ENCODE measurements around the gene AIF1L.
A peak's percentile ranks its signal among the peaks of the same experiment; 100 is the strongest.

AIF1L gene

DNA sequence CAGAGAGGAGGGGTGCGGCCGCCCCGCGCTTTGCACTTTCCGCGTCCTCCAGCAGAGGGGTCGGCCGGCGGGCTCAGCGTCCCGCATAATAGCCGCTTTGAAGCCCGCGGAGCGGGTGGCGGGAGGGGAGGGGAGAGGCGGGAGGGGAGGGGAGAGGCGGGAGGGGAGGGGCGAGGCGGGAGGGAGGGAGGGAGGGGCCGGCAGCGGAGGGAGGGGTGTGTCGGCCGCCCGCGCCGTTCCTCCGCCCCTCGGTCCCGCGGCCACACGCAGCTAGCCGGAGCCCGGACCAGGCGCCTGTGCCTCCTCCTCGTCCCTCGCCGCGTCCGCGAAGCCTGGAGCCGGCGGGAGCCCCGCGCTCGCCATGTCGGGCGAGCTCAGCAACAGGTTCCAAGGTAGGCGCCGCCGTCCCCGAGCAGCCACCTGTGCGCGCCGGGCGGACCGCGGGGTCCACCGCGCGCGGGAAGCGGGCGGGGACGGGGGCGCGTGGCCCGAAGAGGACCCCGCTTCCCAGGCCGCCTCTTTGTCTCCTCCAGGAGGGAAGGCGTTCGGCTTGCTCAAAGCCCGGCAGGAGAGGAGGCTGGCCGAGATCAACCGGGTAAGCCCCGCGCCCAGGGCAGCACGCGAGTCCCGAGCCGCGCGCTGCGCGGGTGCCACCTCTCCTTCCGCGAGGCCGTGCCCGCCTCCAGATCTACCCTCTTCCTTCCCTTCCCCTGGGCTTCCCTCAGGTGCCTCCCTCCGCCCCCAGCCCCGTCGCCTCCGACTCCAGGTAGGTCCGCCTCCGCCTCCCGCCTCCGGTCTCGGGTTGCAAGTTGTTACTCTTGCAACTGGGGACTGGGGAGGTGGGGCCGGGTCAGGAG, at the start of gene AIF1L:
Gene AIF1L (plus strand): TSS at position 263 of the 857 bp plus-strand sequence. CDS start 99 bp downstream, at position 362.
- peak; percentile 29 for DNase-seq (ENCODE audit: low read depth)

DNA sequence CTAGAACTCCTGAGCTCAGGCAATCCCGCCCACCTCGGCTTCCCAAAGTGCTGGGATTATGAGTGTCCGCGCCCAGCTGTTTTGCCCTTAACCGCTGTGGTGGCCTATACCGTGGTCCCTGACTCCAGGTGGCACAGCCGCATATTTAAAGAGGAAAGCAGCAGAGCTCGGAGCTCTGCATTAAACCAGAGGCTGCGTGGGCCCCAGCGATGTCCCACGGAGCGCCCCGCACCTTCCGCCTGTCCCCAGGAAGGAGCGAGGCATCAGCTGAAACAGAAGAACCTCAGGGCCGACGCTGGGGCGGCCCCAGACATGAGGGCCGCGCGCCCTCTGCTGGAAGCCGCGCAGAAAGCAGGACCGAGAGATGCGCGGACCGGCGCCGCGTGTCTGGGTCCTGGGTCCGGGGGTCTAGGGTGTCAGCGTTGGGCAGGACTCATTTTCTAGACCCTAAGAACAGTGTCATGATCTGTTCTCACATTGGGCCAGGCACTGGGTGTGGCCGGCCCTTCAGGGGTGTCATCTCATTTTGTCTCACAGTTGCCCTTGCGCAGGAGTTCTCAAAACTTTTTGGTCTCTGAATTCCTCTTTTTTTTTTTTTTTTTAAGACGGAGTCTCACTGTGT, 49.6 kb upstream of the AIF1L start:
- DNase-seq (ENCODE audit: low read depth): peak; percentile 73

DNA sequence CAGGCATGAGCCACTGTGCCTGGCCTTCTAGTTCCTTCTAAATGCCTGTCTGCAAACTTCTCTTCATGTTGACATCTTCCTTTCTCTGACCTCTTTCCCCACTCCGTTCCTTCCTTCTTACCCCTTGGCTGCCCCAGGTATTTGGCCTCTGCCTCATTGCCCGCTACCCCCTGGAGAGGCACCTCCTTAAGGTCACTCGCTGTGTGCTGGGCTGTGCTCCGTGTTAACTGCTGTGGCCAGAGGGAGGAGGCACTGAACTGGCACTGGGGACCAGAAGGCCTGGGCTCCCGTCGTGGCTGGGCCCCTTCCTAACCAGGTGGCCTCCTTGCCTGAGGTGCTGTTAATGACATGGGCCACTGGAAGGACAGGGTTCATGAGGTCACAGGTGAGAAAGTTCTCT, 48.0 kb upstream of the AIF1L start:
- no peak for DNase-seq (ENCODE audit: low read depth)

DNA sequence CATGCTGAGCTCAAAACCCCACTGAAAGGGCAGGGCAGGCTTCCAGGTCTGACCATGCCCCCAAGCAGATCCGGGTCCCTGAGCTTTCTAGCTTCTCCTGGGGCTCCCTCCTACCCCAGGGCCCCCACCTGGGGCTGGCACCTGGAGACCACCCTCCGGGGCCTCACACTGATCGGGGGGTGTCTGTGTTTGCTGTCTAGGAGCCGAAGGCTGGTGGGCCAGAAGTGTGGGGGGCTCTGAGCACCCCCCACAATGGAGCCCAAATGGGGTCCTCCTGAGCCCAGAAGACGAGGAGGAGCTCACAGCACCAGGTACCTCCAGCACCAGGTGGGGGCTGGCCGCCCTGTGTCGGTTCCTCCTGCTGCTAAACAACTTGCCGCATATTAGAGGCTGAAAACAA, 47.5 kb upstream of the AIF1L start:
- DNase-seq (ENCODE audit: low read depth): no peak

DNA sequence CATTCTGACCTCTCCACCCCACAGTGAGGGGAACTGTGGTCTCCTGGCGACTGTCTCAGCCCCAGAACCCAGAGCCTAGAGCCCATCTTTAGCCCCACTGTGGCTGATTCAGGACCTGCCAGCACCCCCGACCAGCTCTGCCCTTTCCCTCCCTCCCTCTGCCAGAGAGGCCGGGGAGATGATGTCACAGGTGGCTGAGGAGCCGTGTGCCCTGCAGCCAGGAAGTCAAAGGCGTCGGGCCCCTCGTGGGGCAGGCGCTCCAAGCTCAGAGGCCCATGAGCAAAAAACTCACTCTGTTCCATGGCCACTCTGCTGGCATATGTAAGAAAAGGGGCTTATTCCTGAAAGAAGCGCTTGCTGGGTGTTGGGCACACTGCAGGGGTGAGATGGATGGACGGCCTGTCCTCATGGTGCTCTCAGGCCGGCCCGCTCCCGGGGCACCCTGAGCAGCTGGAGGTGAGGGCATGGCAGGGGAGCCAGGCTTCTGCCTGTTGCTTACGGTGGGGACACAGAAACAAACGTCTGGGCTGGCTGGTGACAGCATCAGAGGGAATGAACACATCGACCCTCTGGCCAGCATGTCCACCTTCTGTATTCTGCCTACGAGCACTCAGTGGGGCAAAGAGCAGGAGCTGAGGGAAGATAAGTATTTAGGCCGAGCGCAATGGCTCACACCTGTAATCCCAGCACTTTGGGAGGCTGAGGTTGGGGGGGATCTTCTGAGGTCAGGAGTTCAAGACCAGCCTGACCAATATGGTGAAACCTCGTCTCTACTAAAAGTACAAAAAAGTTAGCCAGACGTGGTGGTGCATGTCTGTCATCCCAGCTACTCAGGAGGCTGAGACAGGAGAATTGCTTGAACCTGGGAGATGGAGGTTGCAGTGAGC, 46.3 kb upstream of the AIF1L start:
- no peak for DNase-seq (ENCODE audit: low read depth)

DNA sequence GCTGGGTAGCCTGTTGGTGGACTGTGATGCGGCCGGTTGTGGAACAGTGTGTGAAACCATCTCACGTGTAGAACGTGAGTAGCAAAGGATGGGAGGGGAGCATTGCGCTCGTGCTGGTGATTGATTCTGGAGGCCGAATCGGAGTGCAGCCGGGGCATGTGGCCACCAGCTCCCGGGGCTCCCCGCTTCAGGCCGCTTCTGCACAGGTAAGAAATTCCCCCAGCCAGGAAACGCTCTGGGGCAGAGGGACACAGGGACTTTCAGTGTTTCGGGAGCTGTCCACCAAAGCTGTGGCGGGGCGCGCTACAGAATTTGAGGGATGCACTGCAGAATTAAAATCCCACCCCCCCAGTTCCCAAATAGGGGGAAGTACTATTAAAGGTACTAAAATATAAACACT, 45.5 kb upstream of the AIF1L start:
- no peak for DNase-seq (ENCODE audit: low read depth)

DNA sequence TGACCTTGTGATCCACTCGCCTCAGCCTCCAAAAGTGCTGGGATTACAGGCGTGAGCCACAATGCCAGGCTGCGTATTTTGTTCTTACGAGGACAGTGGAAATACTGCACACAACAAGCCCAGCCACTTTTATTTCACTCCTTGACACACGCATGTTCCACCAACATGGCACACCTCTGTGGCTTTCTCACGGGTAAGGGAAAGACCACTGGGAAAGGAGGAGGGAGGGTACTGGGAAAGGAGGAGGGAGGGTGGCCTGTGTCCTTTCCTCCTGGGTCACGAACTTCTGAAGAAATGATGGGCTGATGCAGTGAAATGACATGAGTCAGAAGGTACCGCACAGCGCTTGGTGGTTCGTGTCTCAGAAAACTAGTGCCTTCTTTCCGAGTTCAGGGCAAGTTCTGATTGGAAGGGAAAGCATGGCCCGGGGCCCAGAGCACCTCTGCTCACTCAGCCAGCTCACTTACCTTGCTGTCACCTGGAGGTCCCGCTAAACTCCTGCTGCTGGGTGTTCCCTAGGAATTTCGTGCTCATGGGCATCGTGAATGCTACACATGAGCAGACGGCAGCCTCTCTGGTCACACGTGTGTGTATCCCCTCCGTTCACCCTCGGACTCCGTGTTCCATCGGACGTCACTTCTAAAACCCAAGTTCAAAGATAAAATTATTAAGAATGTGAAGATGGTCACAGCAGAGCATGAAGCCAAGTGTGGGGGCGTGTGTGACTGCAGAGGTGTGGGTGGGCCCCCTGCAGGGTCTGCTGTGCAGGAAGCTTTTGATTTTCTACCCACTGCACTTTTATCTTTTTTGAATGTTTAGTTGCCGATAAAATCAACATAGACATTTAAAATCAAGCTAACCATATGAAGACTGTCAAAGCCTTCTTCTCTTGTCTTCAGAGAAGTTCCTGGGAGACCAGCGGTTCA, 44.5 kb upstream of the AIF1L start:
- DNase-seq (ENCODE audit: low read depth): no peak

DNA sequence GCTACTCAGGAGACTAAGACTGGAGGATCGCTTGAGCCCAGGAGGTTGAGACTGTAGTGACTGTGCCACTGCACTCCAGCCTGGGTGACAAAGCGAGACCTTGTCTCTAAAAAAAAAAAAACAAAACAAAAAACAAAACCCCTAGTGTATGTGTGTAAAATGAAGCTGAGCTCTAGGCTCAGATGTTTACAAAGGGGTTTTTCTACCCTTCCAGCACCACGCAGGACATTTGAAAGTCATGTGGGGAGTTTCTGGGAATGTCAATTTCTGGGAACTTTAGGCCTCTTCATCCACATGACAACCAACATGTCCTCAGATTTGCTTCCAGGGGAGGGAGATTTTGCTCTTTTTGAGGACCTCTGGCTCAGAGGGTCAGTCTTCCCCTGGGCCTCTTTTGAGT, 42.4 kb upstream of the AIF1L start:
- DNase-seq (ENCODE audit: low read depth): no peak

DNA sequence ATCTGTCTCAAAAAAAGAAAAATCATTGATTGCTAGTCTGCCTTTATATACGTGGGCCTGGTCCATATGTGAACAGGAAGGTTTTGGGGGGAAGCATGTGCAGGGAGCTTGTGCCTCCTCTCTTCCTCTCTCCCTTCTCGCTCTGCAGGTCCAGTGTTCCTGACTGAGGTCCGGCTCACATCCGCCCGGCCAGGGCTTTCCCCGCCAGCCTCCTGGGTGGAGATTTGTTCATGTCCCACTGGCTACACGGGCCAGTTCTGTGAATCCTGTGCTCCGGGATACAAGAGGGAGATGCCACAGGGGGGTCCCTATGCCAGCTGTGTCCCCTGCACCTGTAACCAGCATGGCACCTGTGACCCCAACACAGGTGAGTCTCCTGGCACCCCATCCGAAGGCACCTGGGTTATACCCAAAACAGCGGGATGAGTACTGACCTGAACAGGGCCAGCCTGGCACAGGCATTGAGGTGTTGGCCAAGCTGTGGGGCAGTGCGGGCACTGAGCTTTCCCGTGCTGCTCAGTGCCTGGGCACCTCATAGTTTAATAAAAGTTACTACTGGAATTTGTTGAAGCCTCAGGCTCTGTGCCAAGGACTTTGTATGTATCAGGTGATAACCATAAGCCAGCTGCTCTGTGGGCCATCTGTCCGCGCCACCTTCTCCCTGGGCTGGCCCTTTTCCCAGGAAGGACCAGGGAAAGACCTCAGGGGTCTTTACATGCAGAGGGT, 39.4 kb upstream of the AIF1L start:
- no peak for DNase-seq (ENCODE audit: low read depth)

DNA sequence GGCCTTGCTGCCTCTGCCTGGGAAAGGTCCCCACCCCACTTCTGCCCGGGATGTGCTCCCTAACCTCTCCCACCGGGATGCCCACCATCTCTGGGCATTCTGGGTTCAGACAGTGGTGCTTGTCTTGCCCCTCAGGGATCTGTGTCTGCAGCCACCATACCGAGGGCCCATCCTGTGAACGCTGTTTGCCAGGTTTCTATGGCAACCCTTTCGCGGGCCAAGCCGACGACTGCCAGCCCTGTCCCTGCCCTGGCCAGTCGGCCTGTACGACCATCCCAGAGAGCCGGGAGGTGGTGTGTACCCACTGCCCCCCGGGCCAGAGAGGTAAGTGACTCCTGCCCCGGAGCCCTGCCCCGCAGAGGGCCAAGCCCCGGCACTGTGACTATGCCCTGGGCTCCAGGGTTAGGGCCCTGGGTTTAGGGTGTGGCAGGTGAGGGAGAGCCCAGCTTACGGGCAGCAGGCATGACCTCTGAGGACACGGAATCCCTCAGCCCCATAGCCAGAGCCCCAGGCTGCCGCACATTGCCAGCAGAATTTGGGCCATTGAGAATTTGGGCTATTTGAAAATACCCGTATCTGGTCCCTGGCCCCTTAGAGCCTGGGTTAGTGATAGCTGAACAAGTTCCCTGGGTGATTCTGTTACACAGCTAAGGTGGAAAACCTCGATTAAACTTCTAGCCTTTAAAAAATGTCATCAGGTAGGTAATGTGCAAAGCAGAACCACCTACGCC, 35.3 kb upstream of the AIF1L start:
- no peak for DNase-seq (ENCODE audit: low read depth)

DNA sequence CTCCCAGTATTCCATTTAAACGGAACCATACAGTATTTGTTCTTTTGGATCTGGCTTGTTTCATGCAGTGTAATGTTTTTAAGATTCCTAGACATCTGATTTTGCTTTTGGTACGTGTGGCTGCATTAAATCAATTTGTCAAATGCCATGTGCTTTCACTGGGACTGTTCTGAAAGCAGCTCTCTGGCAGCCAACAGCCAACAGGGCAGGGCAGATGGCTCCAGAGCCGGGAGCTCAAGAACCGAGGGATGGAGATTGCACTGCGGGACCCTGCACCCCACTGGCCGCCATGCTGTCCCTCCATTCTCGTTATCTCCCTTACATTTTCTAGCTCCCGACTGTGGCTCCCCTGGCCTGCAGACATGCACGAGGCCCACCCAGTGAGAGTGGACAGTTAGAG, 33.4 kb upstream of the AIF1L start:
- DNase-seq (ENCODE audit: low read depth): no peak

DNA sequence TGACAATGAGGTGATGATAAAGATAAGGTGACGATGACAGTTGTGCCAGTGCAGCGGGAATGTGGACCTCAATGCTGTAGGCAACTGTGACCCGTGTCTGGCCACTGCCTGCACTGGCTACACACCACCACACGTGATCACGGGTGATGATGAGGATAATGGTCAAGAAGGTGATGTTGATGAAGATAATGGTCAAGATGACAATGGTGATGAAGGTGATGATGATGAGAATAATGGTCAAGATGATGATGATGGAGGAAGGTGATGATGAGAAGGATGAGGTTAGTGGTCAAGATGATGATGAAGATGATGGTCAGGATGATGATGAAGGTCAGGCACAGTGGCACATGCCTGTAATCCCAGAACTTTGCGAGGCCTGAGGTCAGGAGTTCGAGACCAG, 30.7 kb upstream of the AIF1L start:
- no peak for DNase-seq (ENCODE audit: low read depth)

DNA sequence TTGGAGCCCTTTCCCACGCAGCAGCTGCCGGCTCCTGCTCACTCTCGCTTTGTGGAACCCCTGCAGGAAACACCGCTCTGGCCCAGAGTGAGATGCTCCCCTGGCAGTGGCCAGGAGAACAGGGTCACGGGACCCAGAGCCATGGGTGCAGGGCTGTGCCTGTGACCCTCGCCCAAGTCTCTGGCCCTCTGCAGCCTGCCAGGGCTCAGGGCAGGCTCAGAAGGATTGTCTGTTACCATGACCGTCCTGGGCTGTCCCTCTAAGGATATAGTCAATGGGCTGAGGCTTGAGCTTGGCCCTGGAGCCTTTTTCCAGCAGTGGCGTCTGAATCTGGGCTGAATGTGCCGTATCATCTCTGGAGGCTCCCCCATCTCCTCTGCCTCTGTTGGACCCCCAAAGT, 28.7 kb upstream of the AIF1L start:
- DNase-seq (ENCODE audit: low read depth): no peak

DNA sequence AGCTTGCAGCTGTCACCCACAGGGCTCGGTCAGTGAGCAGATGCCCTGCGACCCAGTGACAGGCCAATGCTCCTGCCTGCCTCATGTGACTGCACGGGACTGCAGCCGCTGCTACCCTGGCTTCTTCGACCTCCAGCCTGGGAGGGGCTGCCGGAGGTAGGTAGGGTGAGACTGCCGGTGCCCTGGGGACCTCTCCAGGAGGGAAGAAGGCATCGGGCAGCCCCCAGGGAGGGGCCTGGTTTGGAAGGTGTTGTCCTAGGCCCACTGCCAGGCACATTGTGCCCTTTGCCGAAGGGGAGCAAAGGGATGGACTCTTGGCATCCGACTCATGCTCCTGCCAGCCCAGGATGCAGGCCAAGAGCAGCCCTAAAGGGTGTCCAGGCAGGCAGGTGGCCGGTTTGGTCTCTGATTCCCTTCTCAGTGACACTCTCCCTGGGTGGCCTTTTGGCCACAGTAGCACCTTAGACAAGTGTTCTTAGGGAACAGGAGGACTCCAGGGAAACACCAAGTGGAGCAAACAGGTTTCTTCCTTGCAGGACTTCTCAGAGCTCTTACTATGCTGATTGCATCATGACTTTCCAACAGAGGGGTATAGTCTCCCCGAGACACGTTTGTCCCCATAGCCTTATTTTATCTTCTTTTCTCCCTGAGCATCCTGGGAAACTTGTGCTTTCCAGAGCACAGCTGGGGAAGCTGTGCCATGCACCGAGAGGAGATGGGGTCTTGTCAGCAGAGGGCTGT, 28.1 kb upstream of the AIF1L start:
- DNase-seq (ENCODE audit: low read depth): no peak

DNA sequence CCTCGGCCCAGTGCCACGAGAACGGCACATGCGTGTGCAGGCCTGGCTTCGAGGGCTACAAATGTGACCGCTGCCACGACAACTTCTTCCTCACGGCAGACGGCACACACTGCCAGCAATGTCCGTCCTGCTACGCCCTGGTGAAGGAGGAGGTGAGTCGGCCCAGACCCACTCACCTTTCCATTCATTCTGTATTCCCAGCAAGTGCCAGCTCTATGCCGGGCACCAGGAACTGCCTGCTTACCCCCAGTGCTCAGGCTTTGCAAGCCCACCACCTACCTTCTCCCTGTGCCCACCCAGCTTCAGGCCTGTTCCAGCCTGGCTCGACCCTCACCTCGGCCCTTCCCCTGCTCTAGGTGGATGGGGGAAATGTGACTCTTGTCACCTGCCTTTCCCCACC, 26.6 kb upstream of the AIF1L start:
- DNase-seq (ENCODE audit: low read depth): no peak

DNA sequence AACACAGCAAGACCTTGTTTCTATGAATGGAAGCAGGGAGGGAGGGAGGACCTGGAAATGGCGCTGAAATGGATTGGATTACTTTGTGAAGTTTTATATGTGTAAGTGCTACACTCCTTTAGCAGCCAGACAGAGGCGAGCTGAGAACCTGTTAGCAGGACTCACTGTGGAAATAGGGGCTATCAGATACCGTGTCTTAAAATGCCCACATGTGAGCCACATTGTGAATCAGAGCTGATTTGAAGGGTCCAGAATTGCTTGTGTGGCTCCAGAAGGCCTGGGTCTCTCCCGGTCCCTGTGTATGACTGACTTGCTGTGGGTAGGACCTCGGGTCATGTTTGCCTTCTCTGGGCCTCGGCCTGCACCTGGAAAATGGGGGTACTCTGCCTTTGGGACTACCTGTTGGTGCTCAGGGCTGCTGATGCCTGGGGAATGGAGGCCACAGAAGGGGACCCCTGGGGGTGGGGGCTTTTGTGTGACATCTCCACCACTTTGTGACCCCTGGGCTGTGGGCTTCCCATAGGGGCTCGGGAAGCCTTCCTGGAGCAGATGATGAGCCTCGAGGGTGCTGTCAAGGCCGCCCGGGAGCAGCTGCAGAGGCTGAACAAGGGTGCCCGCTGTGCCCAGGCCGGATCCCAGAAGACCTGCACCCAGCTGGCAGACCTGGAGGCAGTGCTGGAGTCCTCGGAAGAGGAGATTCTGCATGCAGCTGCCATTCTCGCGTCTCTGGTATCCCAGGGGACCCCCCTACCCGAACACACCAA, 24.0 kb upstream of the AIF1L start:
- DNase-seq (ENCODE audit: low read depth): no peak

DNA sequence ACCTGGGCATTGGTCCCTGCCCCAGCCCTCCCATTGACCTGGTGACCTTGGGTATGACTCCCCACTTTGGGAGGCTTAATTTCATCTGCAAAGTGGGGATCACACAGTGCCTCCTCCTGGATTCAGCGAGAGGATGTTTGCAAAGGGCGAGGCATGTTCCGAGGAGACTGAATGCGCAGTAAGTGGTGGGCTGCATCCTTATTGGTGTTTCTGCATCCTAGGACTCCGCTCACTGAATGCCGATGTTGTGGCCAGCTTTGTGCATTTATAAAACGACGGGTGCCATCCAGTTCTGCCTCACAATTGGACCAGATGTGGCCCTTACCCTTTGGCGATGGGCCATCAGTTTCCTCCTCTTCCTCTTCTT, 23.5 kb upstream of the AIF1L start:
- no peak for DNase-seq (ENCODE audit: low read depth)

DNA sequence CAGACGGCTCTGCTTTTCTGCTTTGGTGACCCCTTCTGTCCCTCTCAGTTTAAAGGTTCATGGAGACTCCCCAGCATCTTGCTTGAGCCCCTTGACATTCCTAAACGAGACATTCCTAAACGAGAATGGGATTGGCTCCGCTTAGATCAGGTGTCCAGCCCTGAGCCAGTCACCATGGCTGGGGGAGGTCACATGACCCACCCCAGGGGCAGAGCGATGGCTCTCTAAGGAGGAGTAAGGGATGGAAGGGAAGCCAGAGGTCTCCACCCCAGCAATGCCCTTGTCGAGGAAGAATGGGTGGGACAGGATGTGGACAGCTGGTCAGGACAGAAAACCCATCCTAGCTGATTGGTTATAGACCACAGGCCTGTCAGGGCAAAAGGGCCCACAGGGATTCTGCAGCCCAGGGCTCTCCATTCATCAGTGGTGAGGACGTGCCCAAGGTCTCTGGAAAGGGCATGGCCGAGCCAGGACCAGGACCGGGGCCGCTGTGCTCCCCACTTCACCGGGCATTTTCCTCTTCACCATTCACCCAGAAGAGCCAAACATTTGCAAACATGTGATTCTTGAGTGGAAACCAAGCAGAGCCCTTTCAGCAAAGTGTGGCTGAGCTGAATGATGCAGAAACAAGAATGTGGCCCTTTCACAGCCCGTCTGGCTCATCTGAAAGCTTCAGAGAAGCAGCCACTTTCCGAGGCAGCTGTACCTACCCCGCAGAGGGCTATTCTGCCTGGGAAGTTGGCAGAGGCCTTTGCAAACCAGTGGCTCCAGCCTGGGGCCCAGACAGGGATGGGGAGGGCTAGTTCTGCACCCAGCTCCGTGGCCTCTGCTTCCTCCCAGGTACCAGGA, 19.8 kb upstream of the AIF1L start:
- DNase-seq (ENCODE audit: low read depth): no peak
